Activated CD4-positive, alpha-beta memory T cell treated with anti-CD3 and anti-CD28 coated beads, Interleukin-2, amount 10 ng/mL, durations not matched to agents 7 days and 5 days (primary cell): ENCODE data around the gene PRAMEF15. TPM values are rescaled to one million over a fixed set of nuclear protein-coding genes. Genes with fewer than 3 reads are reported as not detected.
"Not testable (repeated sequence)": the region's sequence is repeated elsewhere in the genome, so short reads cannot be mapped to it uniquely, and the experiment has no call there.

ENCODE experiments used
- CTCF ChIA-PET: fragments of 350-600 bp; sonication (Branson Sonifier 250); formaldehyde crosslinking; loops from one replicate; lab custom pipeline; 2021; ENCODE audit warnings: antibody characterized with exemption, inconsistent platforms; lab: Charles Lee
- POLR2A ChIA-PET: fragments of 350-600 bp; sonication (Branson Sonifier 250); formaldehyde crosslinking; loops from one replicate; lab custom pipeline; 2021; ENCODE audit warnings: antibody characterized with exemption; lab: Charles Lee
- DNase-seq: peaks from one replicate; pipeline ENCODE4 v3.0.0-alpha.2; 2020
- H3K27ac Mint-ChIP-seq: one replicate; pipeline ENCODE4 v1.8.0; 2021; ENCODE audit warnings: mild to moderate bottlenecking, mixed read lengths
- H3K27me3 Mint-ChIP-seq: one replicate; pipeline ENCODE4 v1.8.0; 2021; ENCODE audit warnings: mixed read lengths
- H3K36me3 Mint-ChIP-seq: one replicate; pipeline ENCODE4 v1.8.0; 2021; ENCODE audit warnings: low read depth, mixed read lengths
- H3K4me1 Mint-ChIP-seq: one replicate; pipeline ENCODE4 v1.8.0; 2021; ENCODE audit warnings: mixed read lengths
- H3K4me3 Mint-ChIP-seq: one replicate; pipeline ENCODE4 v1.8.0; 2021; ENCODE audit warnings: mild to moderate bottlenecking, mixed read lengths
- H3K9me3 Mint-ChIP-seq: one replicate; pipeline ENCODE4 v1.8.0; 2021; ENCODE audit warnings: mixed read lengths
- total RNA-seq, 2 experiments: library from RNA; stranded (reverse); gene quantifications; one replicate each; pipeline ENCODE4 v1.2.3, GENCODE V29; 2021

Gene PRAMEF15
- total RNA-seq, 2 experiments from 2014 or later: not detected

GRCh38 chr1:13362364-13362763, 47.0 kb downstream of the PRAMEF15 start:
- H3K27ac Mint-ChIP-seq, H3K9me3 Mint-ChIP-seq, POLR2A ChIA-PET, DNase-seq, H3K4me1 Mint-ChIP-seq, H3K27me3 Mint-ChIP-seq, CTCF ChIA-PET, H3K4me3 Mint-ChIP-seq, H3K36me3 Mint-ChIP-seq: not testable (repeated sequence)

GRCh38 chr1:13364928-13365327, 49.5 kb downstream of the PRAMEF15 start:
- H3K27ac Mint-ChIP-seq, H3K4me3 Mint-ChIP-seq, DNase-seq, H3K27me3 Mint-ChIP-seq, POLR2A ChIA-PET, H3K4me1 Mint-ChIP-seq, H3K36me3 Mint-ChIP-seq, H3K9me3 Mint-ChIP-seq, CTCF ChIA-PET: not testable (repeated sequence)

- DNase-seq, H3K27ac Mint-ChIP-seq, H3K4me3 Mint-ChIP-seq, H3K36me3 Mint-ChIP-seq, H3K27me3 Mint-ChIP-seq, POLR2A ChIA-PET, H3K9me3 Mint-ChIP-seq, H3K4me1 Mint-ChIP-seq, CTCF ChIA-PET: not testable (repeated sequence)
These were observed 51.2 kb downstream of the PRAMEF15 start for GRCh38 chr1:13366536-13366935.

- peak; percentile 19 for DNase-seq
- POLR2A ChIA-PET, H3K9me3 Mint-ChIP-seq, H3K4me3 Mint-ChIP-seq, CTCF ChIA-PET, H3K36me3 Mint-ChIP-seq, H3K27ac Mint-ChIP-seq, H3K27me3 Mint-ChIP-seq, H3K4me1 Mint-ChIP-seq: not testable (repeated sequence)
These were observed 53.2 kb downstream of the PRAMEF15 start for GRCh38 chr1:13368544-13368943.

Other genes with a start within 250 kb of the PRAMEF15 start
- not detected for gene PRAMEF25, start 244.8 kb upstream of the PRAMEF15 start, total RNA-seq
- gene HNRNPCL2, start 198.7 kb upstream of the PRAMEF15 start, total RNA-seq: not detected
- gene PRAMEF26, start 159.6 kb upstream of the PRAMEF15 start, total RNA-seq: not detected
- gene HNRNPCL4, start 149.9 kb upstream of the PRAMEF15 start, total RNA-seq: not detected
- gene PRAMEF9, start 143.7 kb upstream of the PRAMEF15 start, total RNA-seq: not detected
- not detected for gene PRAMEF13, start 114.2 kb upstream of the PRAMEF15 start, total RNA-seq
- gene PRAMEF18, start 89.4 kb upstream of the PRAMEF15 start, total RNA-seq: not detected
- gene PRAMEF5, start 61.4 kb upstream of the PRAMEF15 start, total RNA-seq: not detected
- not detected for gene PRAMEF8, start 30.4 kb upstream of the PRAMEF15 start, total RNA-seq
- not detected for gene PRAMEF33, start 12.0 kb upstream of the PRAMEF15 start, total RNA-seq
- gene PRAMEF14, start 31.6 kb downstream of the PRAMEF15 start, total RNA-seq: not detected
- gene PRAMEF19, start 56.4 kb downstream of the PRAMEF15 start, total RNA-seq: not detected
- gene PRAMEF17, start 74.1 kb downstream of the PRAMEF15 start, total RNA-seq: not detected
- gene PRAMEF20, start 94.9 kb downstream of the PRAMEF15 start, total RNA-seq: not detected
- not detected for gene LRRC38, start 198.4 kb downstream of the PRAMEF15 start, total RNA-seq